ENCODE data around the gene PICALM.

PICALM gene

DNA sequence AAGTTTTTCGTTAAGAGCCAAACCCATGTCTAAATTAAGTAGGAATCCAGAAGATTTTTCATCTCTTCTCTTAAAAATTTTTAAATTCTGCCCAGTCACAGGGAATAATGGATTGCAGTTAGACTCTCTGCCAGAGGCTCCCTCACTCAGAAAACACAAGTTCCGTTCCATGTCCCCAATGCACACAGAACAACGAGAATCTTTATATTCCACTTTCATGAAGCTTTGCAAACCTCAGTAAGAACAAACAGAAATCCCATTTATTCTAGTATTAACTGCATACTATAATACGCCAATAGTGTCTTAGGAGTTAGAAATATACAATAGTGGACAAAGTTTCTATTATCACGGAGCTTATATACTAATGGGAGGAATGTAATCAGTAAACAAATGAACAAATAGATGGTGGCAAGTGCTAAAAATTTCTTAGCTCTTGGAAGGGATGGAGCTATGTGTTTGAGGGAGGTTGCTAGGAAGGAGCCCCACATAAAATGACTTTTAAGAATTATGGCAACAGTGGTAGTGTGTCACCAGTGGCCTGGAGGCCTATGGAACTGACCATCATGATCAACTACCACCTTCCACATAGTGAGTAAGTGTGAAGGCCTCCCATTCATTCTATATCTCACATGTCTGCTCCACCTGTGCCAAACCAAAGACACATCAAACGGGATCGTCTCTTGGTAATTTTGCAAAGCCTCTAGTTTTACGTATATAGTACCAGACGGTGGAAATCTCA, 24.9 kb downstream of the PICALM start:
- DNase-seq, result no peak

DNA sequence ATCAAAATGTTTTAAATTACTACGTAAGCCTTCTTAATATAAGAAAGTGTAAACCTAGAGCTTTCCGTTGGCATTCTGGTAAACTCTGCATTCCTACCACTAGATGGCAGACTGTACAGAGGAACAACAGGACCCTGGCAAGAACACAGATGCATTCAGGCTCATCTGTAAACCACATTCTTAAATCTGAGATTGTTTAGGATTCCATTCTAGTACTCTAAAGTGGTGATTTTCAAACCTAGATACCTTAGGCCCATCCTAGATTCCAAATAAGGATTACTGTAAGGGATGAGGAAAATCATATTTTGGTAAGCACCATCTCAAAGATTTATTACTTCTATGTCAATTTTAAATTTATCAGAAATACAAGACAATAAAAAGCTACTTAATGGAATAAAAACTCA, 26.9 kb downstream of the PICALM start:
- DNase-seq, result peak; percentile 43

DNA sequence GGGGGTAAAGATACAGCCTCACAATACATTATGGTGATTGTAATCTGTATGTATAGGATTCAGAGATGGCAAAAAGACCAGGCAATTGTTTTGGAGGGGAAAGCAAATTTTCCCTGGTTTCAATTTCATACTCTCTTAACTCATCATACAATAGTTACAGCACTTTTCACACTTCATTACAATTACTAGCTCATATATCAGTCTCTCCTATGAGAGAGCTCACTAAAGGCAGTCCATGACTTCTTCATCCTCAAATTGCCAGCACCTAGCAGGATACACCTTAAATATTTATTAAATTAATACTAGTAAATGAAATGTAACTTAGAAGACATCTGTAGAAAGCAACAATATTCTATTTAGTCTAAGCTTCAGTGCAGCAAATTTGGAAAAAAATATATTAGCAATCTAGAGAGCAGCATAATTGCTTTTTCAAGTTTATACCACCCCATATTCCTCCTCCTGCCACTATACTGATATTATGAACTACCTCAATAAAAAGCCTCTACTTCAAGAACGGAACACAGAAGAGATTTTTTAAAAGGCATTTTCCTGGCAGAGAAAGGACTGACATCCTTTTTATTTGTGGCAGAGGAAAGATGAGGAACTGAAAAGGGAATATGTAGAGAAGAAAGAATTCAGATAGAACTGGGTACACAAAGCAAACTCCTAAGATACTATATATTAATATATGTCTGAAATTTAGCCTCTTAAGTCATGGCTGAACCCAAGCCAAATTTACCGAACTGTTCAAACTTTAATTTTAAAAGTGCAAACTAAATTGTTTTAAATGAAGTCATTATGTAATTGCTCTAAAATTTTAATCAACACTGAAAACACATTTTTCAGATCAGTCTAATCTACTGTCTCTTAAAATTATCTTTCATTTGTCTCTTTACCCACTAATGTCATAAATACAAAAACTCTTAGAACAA, 27.7 kb downstream of the PICALM start:
- DNase-seq, result no peak

DNA sequence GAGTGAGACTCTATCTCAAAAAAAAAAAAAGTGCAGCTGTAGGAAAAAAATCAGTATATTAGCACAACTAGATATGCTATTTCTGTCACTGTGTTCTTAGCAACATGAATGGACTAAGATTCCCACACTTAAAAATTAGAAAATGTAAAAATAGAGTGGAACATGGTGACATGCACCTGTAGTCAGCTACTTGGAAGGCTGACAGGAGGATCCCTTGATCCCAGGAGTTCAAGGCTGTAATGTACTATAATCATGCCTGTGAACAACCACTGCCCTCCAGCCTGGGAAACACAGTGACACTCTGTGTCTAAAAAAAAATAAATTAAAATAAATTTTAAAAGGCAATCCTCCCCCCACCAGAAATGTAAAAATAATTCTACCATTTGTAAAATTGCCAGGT, 29.8 kb downstream of the PICALM start:
- DNase-seq, result no peak

DNA sequence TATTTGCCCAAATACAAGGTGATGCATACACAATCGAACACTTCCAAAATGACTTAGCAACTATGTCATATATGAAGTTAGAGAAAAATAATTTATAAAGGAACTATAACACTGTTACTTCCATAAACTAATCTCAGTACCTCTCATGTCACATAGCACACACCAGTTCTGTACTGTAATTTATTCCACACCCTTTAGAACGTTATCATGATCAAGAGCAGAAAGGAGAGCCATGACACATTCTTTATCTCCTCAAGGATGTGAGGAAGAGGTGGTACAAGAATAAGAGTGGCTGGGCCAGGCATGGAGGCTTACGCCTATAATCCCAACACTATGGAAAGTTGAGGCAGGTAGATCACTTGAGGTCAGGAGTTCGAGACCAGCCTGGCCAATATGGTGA, 31.1 kb downstream of the PICALM start:
- no peak for DNase-seq

DNA sequence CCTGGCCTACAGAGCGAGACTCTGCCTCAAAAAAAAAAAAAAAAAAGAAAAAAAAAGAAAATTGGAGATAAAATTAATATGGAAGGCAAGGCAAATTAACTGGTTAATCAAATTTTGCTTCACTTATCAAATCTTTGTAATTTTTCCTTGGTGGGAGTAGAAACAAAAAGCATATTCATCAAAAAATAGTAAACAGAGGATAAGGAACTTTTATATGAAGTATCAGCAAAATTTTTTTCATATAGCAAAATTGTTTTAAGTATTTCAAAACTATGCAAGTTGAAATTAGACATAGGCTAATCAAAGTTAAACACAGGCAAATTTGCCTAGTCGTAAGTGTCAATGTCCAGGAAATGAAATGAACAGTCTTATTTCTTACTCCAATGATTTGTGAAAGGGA, 33.0 kb downstream of the PICALM start:
- no peak for DNase-seq

DNA sequence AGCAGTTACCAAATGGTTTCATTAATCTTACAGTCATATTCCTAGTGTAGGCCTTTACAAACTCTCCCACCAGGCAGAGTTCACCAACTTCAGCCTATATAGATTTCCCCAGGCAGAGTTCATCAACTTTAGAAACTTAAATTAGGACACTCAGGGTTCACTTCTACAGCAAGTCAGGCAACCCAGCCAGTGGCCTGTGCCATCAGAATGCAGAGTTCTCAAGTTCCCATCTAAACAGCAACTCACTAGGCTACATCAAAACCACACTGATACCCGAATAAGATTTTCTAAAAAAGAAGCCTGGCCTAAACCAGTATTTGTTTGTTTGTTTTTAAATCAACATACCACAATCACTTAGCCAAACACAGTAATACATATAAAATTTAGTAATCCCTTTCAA, 33.7 kb downstream of the PICALM start:
- DNase-seq, result no peak

DNA sequence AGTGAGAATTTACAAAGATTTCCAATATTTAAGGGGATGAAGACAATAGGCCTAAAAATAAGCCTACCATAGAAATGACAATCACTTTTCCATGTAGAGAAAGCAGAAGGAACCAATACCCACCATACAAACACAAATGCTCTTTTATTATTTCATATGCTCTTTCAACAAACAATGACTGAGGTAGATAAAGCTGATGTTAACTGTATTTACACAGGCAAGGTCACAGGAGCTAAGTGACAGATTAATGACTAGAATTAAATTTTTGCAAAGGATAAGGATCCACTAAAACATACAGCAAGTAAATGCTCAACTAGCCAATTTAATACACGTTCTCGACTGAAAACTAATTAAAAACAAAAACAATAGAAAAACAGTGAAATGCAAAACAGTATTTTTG, 34.2 kb downstream of the PICALM start:
- no peak for DNase-seq

DNA sequence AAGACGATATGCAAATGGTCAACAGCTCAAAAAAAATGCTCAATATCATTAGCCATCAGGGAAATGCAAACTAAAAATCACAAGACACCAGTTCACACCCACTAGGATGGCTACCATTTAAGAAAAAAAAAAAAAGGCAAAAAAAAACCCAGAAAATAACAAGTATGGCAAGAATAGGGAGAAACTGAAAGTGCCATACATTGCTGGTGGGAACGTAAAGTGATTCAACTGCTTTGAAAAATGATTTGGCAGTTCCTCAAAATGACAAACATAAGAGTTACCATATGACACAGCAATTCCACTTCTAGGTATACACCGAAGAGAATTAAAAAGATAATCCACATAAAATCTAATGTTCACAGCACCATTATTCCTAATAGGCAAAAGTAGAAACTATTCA, 47.5 kb downstream of the PICALM start:
- DNase-seq, result no peak

DNA sequence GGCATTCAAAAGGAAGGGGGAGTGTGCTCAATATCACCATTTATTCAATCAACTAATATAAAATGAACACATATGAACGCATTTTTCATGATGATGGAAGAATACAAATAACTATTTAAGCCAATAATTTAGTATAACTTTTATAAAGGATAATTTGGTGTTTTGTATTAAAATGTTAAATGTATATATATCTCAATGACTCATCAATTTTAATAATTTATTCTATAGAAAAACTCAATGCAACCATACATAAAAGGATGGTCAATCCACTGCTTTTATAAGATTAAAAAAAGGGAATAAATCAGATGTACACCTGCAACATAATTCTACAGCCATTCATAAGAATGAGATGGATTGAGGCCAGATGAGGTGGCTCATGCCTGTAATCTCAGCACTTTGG, 50.6 kb downstream of the PICALM start:
- DNase-seq, result no peak

DNA sequence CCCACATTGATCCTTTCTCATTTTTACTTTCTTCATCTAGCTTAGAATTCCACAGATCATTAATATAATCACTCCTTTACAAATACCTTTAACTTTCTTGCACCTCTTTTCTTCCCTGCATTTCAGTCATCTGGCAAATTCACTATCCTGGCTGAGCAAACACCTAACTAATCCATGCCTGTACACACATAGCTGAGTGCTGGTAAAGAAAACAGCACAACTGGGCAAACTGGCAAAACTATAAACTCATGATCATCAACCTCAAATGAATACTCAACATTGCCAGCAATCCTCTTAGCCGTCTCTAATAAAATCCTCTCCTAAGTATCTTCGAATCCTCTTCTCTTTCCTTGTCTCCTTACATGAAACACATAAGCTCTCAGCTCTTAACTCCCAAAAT, 52.4 kb downstream of the PICALM start:
- DNase-seq, result no peak

DNA sequence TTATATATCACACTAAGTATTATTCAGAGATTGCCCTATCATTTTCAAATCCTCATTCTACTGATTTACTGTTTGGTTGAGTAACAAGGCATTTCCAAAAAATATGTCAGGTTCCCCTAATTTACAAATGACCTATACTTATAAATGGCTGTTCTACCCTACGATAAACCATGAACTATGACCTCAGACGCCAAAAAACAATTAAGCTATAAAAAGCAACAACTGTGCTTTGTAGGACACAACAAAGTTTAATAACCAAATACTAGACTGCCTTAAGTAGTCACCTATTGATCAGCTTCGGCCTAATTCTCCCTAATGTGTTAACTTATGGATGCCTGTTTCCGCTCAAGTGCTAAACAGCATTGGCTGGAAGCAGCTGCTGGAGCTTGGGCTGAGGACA, 53.2 kb downstream of the PICALM start:
- no peak for DNase-seq

DNA sequence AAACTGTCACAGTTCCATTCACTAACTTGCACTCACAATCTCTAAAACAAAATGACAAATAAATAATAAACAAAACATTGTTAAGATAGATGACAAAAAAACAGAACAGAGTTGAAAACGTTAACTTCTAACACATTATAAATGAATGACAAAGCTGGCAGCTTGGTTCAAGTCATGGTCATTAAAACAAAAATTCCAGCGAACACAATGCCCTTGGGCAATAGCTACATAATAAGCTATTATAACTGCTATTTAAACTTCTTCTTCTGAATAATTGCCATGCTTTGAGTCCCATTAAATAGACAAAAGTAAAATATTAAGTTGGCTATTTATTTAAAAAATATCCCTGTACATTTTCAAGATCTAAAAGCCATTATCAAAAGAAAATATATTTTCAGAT, 54.7 kb downstream of the PICALM start:
- DNase-seq, result no peak

DNA sequence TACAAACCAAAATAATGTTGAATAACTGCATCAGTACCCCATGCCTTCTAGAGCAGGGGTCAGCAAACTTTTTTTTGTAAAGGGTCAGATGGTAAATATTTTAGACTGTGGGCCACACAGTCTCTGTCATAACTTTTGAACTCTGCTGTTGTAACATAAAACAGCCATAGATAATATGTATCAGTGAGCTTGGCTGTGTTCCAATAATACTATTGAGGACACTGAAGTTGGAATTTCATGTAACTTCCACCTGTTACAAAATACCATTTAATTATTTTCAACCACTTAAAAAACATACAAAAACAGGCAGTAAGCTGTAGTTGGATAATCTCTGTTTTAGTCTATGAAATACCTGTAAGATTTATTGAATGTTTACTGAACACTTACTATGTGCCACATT, 55.2 kb downstream of the PICALM start:
- no peak for DNase-seq

DNA sequence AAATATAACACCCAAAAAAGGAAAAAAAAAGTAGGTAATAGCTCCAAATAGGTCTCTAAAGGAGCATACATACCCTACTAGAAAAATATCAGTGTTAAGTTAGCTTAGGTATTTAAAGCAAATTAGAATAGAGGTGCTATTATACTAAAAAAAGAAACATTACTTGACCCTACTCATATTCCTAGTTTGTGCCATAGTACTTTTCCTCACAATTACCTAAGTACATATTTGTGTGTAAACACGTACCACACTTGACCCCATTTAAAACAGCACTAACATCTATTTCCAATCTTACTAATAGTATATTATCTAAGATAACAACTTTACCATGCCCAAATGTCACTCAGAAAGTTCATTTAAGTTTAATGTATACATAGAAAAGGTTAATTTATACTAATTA, 57.7 kb downstream of the PICALM start:
- no peak for DNase-seq

DNA sequence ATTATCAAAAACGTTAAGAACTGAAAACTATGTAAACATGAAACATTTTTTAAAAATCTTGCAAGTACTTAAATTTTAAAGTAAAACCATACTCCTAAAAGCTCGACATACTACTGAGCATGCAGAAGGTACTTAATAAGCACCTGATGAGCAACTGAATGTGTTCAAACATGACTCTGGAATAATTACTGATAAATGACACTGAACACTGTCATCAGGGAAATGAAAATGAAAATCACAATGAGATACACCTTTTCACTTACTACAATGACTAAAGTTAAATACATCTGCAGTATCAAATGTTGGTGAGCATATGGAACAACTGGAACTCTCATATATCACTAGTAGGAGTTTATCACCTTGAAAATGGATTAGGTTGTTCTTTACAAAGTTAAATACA, 65.2 kb downstream of the PICALM start:
- no peak for DNase-seq

DNA sequence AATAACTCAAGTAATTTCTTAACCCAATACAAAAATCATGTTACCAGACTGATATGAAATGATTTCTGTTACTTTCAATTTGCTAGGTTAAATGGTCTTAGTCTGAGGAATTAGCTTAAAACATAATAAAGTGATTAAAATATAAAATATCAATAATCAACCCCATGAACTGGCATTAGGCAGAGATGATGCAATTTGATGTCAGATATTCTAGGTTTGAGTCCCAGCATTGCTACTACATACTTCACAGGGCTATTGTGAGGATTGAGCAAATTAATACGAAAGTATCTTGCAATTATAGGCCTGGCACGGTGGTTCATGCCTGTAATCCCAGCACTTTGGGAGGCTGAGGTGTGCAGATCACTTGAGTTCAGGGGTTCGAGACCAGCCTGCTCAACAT, 66.5 kb downstream of the PICALM start:
- DNase-seq, result no peak

DNA sequence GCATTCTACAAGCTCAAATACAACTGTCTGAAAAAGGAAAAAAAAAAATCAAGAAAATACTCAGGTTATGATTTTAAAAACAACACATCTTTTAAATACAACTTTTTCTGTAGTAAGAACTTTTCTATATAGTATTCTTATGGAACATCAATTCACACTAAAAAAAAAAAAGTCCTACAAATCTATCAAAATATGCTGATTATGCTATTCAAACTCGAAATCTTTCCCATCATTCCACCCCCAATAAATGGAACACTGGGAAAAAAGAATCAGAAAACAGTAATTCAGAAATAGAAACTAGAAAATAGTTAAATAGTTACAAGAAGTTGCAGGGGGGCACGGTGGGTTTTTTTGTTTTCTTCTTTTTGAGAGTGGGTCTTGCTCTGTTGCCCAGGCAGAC, 77.4 kb downstream of the PICALM start:
- no peak for DNase-seq

DNA sequence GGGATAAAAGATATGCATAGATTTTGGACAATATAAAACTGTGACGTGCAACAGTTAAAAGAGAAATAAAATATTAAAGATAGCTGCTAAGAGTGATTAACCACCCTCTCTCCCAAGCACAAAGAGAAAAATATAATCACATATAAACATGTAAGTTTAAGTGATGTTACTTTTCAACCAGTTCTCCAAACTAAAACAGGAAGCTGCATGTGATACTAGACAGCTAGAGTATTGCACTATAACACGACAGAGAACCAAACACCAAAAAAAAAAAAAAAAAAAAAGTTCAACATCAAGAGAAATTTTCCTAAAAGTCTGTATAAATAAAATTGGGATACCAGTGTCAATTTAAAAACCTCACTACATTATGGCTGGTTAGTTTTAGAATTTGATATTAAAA, 79.1 kb downstream of the PICALM start:
- DNase-seq, result no peak

DNA sequence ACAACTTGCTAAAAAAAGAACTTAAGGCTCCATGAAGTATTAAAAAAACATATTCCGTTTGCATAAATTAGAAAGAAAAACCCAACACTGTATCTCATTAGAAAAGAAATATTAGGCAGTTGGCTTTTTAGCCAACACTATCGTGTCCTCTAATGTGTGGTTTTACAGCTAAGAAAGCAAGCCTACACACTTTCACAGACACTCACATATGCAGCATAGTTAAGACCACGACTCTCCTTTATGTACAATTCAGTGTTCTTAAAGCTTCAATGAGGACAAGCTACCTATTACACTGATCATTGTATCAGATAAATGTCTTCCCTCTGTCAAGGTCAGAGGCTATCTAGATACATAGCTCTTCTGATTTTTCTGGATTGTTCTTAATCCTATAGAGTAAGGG, 80.1 kb downstream of the PICALM start:
- no peak for DNase-seq

DNA sequence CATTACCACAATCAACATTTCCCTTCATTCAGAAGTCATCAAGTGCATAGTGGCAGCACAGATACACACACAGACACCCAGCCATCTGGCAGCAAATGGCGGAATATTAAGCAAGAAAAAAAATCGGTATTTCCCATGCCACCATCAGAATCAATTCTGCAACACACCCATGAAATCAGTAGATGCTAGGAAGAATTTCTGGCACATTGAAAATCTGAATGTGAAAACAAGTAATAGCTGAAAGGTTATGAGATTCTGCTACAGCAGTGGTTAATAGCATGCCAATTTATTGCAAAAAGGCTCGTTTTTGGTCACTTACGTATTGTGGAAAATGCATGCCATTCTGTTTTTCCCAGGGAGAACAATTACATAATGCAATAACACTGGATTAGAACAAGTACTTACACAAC, 91.1 kb downstream of the PICALM start:
- DNase-seq, result no peak

DNA sequence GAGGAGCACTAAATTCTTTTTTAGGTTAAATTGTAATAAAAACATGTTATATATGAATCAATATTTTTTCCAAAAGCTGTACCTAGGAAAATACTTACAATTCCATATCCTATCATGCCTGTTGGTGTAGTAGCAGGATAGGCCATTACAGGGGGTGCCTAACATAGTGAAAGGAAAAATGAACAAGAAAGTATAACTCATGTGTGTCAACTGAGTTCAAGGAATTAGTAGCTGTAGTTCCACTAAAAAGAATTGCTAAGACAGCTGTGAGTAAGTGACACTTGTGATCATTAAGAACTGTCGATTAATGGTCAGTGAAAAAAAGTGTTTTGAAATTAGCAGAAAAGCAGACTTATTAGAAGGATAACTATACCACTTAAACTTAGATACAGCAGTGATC, 92.4 kb downstream of the PICALM start:
- no peak for DNase-seq

DNA sequence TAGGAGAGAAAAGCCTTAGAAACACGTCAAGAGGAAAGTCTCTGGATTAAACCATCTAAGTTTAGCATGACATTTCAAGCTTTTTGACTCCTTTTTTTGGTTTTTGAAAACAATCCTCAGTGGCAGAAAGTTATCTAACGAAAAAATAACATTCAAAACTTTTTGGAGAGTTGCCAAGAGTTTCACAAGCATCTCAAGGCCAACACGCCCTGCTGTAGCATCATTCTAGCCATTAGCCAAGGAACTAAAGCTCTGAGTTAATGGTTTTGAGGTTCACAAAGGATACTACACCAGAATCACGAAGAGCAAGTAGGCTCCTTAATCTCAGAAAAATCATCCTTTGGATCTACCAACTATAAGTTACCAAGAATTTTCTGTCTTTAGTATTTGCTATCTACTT, 94.8 kb downstream of the PICALM start:
- no peak for DNase-seq

DNA sequence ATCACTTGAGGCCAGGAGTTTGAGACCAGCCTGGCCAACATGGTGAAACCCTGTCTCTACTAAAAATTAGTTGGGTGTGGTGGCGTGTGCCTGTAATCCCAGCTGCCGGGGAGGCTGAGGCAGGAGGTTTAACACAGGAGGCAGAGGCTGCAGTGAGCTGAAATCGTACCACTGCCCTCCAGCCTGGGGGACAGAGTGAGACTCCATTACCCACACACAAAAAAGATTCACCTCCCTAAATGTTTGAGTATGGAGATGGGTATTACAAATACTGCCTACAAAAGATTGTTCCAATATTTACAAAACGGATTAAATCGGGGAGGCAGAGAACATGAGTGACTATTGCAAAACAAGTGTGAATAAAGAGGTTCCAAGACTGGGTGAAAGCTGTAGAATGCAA, 98.3 kb downstream of the PICALM start:
- no peak for DNase-seq
